Panc1 (cell line): ENCODE results near the gene SLC25A10.

Experiments used
- SIN3A ChIP-seq: IDR thresholded peaks from 2 replicates; pipeline ENCODE4 v1.6.1; 2012; ENCODE audit warnings: low read depth, mild to moderate bottlenecking, low read length, moderate library complexity, borderline replicate concordance; ENCODE audit not compliant: insufficient read depth
- TF ChIP-seq, protein P1 (sequence below): fragments of 450-650 bp; IDR thresholded peaks from 2 replicates; pipeline ENCODE4 v1.5.1; 2017; ENCODE audit warnings: mild to moderate bottlenecking

DNA sequence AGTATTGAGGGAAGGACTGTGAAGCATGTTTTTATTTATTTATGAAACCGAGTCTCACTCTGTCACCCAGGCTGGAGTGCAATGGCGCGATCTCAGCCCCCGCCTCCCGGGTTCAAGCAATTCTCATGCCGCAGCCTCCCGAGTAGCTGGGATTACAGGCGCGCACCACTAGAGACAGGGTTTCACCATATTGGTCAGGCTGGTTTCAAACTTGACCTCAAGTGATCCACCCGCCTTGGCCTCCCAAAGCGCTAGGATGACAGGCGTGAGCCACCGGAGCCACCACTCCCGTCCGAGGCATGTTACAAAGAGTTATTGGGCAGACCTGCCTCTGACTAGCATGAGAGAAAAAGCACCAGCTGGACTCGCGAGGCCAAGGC is 5.9 kb upstream of the SLC25A10 start:
- TF ChIP-seq SIN3A = no peak
- TF ChIP-seq, protein P1, sequence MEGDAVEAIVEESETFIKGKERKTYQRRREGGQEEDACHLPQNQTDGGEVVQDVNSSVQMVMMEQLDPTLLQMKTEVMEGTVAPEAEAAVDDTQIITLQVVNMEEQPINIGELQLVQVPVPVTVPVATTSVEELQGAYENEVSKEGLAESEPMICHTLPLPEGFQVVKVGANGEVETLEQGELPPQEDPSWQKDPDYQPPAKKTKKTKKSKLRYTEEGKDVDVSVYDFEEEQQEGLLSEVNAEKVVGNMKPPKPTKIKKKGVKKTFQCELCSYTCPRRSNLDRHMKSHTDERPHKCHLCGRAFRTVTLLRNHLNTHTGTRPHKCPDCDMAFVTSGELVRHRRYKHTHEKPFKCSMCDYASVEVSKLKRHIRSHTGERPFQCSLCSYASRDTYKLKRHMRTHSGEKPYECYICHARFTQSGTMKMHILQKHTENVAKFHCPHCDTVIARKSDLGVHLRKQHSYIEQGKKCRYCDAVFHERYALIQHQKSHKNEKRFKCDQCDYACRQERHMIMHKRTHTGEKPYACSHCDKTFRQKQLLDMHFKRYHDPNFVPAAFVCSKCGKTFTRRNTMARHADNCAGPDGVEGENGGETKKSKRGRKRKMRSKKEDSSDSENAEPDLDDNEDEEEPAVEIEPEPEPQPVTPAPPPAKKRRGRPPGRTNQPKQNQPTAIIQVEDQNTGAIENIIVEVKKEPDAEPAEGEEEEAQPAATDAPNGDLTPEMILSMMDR = no peak
